Fibroblast of peridontal ligament (primary cell): ENCODE results near the gene SIRT5.

Source experiments
- DNase-seq: peaks from one replicate; pipeline ENCODE4 v3.0.0-alpha.2; 2010; ENCODE audit errors: extremely low read depth

SIRT5 gene

DNA sequence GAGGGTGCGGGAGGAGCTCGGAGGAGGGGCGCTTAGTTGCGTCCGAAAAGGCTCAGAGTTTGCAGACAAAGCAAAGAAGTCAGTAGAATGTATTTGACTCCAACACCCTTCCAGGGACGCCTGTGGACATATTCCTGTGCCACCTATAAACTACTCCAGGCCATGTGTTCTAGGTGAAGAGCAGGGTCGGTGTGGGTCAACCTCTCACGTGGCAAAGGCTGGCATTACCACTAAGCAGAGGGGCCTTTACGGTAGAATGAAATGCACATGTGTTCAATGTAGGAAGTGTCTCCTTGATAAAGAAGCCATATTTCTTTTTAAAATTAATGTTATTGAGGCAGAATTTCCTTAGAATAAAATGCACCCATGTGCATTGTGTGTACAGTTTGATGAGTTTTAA, 15.4 kb downstream of the SIRT5 start:
- no peak for DNase-seq

DNA sequence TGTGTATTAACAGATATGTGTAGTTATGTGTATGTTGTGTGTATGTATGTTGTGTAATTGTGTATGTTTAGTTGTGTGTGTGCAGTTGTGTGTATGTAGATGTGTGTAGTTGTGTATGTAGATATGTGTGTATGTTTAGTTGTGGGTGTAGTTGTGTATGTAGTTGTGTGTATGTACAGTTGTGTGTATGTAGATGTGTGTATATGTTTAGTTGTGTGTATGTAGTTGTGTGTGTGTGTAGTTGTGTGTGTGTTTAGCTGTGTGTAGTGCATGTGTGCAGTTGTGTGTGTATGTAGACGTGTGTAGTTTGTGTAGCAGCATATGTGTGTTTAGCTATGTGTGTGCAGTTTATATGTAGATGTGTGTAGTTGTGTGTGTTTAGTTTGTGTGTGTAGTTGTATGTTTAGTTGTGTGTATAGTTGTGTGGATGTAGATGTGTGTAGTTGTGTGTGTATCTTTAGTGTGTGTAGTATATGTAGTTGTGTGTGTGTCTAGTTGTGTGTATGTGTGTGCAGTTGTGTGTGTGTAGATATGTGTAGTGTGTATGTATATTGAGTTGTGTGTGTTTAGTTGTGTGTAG, 16.3 kb downstream of the SIRT5 start:
- no peak for DNase-seq

DNA sequence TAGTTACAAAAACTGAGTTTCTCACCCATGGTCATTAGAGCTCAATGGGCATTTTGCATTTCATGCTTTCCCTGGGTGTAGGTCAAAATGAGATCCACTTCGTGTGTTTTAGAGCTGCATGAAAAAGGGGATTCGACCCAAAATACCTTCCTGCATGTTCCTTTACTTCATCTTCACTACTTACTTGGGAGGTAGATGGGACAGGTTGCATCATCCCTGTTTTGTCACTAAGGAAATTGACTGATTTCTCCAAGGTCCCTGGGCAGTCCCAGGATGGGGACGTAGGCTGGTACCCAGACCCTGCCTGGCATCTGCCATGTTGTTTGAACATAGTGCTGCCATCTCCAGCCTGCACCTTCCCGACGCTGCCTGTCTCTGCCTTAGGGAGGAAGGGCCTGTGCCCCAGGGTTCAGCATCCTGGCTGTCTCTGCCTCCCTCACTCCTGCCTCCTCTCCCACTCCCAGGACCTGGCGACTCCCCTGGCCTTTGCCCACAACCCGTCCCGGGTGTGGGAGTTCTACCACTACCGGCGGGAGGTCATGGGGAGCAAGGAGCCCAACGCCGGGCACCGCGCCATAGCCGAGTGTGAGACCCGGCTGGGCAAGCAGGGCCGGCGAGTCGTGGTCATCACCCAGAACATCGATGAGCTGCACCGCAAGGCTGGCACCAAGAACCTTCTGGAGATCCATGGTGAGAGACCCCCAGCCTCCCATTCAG, 17.0 kb downstream of the SIRT5 start:
- DNase-seq = no peak

DNA sequence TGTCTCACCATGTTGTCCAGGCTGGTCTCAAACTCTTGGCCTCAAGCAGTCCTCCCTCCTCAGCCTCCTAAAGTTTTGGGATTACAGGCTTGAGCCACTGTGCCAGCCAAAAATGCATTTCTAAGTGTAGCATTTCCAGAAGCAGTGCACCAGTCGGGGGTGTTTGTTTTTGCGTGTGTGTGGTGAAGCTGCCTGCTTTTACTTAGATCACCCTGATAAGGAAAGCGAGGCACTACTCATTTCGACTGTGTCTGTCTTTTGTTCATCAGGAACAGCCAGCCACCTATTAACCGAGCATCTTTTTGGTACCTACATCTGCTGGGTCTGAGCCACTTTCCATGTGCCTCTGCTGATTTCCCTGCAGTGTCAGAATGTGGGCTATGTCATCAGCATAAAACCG, 18.7 kb downstream of the SIRT5 start:
- DNase-seq = no peak

DNA sequence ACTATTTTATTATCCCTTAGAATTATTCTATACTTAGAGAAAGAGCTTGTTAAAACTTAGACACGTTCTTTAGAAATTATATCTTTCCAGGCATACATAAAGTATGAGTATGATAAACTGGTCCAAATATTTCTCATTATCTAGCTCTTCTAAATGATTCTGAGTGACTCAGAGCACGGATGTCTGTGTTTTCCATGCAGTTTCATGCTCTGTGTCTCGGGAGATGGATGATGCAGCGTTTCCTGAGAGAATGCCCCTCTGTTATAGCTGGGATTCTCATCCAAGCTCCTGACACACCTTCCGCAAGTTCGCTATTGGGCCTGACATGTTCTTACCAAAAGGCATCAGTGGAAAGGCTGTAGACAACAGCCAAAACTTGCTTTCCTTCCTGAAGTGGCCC, 19.3 kb downstream of the SIRT5 start:
- no peak for DNase-seq

DNA sequence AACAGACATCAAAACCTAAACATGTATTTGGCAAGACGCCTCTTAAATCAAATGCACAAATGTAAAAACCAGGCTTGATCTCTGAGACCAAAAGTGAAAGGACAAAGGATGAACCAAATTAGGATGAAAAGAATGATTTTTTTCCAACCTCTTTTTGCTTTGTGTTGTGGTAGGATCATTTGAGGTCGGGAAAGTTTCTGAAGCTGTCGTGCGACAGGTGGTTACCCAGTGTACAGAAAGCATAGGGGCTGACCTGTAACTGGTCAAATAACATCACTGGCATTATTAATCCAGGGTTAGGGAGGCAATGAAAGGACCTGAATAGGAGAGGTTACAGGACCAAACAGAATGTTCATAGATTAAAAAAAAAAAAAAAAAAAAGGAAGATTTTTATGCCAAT, 22.7 kb downstream of the SIRT5 start:
- DNase-seq = no peak

DNA sequence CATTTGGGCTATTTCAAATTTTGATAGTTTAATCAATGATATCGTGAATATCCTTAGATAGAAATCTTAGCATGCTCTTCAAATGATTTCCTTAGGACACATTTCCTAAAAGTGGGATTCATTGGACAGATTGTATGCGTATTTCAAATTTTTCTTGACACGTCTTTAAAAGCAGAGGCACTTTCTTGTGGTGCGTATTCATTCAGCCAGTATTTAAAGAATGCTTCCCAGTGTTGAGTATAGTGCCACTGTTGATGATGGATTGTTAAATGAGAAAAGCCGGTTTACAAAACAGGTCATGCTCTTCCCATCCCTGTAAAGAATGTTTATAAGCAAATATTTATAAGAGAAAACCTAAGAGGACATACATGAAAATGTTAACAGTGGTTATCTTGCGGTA, 25.6 kb downstream of the SIRT5 start:
- DNase-seq = no peak

DNA sequence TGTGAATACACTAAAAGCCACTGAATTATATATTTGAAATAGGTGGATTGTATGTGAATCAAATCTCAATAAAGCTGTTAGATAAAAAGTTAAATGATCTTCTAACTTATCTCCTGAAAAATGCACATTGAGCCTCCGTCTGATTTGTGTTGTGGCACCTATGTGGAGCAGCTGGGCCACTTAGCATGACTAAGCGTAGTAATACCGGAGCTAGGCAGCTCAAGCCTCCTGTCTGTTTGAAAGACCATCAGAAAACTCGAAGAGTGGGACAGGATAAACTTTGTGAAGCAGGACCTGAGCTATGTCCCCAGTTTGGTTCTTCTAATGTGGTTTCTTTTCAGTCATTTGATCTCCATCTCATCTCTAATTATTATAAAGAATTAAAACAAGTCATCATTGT, 29.7 kb downstream of the SIRT5 start:
- DNase-seq = no peak

DNA sequence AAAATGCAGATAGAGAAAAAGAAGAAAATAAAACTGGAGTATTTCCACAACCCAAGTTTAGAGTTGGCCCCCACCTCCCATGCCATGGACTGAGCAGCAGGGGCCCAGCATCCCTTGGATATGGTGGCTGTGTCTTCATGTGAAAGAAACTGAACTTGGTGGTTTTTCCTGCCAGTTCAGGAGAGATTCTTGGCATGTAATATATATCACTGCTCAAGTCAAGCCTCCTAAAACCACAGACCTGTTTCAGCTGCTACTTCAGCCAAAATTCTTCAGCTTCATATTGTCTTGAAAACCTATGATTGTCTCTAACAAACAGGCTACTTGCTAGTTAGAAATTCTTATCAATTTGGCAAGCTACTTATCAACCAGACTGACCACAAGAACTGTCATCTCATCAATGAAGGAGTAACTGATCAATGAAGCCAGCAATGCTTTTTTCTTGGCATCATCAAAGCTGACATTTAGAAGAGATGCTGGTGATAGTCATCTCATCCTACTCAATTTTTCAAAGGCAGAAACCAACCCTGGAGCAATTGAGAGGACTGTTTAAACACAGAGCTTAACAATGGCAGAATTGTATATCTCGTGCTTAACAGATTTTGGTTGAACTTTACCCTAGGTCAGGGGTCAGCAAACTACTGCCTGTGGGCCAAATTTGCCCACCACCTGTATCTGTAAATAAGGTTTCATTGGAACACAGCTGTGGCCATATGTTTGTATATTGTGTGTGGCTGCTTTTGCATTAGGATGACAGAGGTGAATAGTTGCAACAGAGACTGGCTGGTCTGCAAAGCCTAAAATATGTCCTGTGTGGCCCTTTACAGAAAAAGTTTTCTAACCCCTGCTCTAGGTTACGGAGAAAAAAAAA, 30.4 kb downstream of the SIRT5 start:
- DNase-seq = no peak

DNA sequence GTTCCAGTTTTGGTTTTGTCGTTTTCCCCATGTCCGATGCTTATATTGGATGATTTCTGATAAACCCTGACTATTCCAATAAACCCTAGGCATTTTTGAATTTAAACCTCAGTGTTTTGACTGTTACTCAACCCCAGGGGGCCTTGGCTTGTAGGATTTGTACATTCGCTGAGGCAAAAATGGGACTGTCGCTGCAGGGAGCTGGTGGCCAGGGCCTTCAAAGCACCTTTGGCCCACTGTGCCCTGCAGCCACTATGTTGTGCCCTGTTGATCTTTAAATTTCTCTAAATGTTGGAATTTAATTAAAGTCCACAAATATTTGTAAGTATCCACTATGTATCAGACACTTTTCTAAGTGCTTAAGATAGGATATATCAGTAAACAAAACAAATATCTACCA, 31.2 kb downstream of the SIRT5 start:
- no peak for DNase-seq

DNA sequence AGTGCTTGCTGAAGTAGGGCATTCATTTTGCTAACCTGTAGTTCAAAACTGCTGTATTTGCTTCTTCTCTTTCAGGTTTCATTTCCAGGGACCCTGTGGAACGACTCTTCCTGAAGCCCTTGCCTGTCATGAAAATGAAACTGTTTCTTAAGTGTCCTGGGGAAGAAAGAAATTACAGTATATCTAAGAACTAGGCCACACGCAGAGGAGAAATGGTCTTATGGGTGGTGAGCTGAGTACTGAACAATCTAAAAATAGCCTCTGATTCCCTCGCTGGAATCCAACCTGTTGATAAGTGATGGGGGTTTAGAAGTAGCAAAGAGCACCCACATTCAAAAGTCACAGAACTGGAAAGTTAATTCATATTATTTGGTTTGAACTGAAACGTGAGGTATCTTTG, 37.3 kb downstream of the SIRT5 start:
- no peak for DNase-seq

DNA sequence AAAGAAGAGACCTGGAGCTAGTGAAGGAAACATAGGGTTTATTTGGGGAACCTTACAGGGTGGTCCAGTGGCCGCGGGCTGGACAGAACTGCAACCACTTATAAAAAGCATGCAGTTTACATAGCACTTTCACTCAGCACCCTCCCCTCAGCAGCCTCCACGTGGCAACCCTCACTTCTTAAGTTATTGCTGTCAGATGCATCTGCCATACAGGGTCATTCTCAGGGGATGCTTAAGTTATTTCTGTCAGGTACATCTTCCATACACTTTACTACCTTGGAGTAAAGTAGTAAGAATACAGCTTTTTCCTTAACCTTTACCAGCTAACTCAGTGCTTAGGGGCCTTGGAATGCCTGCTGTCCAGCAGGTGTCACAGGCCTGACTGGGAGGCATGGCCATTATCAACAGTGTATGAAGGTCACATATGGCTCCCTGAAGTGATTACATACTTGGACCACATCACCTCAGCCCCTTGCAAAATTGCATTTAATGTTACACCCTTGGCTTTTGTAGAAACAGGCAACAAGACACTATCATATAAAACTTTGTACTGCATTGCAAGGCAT, 38.7 kb downstream of the SIRT5 start:
- DNase-seq = no peak

DNA sequence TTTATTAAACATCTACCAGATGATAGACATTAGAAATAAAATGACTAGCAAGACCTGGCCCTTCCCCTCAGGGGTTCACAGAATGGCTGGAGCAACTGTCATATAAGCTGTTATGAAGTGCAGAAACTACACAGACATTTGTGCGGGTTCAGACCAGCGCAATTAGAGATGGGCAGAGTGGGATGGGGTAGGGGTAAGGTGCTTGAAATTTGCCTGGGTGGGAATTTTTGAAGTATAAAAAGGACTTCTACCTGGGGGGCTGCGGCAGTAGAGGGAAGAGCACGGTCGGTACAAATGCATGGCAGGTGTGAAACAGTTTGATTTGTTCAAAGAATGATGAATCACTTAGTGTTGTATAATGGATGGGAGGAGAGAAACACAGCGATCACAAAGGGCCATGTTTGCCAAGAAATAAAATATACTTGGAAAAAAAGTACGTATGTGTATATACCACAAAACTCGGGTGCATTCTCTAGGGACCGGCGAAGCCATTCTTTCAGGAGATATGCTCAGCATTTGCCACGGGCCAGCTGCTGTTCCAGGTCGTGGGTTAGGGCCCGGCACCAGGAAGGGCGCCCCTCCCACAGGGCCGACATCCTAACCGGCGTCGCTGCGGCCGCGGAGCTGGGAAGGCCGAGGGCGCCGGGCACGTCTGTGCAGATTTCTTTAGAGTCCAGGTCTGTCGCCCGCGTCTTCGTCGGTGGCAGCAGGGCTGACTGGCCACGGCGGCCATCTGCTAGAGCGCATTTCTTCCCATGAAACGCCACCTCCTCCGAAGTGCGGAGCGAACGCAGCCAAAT, 39.9 kb downstream of the SIRT5 start:
- peak; percentile 55 for DNase-seq

DNA sequence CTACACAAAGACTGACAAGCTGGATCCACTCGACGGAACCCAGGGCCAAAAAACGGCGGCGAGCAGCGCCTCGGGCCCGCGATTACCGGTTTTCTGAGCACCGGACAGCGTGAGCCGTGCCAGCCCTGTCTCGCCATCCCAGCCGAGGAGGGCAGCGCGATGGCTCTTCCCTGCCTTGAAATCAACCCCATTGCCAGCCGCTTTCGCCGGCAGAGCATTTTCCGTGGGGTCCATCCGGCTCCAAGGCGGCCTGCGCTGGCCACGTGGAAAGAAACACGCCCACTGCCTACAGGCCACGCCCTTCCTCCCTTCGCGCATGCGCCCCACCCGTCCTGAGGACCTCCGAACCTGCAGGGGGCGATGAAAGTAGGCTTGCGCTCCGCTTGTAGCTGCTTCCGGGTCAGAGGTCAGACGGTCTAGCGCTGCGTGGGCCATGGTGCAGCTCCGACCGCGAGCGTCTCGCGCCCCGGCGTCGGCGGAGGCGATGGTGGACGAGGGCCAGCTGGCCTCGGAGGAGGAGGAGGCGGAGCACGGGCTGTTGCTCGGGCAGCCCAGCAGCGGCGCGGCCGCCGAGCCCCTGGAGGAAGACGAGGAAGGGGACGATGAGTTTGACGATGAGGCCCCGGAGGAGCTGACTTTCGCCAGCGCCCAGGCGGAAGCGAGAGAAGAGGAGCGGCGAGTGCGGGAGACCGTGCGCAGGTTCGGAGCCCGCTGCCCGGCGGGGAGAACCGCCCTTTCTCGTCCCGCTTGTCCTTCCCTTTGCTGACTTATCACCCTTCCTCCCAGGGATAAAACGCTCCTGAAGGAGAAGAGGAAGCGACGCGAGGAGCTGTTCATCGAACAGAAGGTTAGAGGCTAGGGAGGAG, 40.8 kb downstream of the SIRT5 start, which contains the start of gene NOL7:
NOL7 (plus strand) TSS at position 410 of the 866 bp plus-strand sequence; CDS start at position 434, 24 bp downstream.
- peak; percentile 99 for DNase-seq

DNA sequence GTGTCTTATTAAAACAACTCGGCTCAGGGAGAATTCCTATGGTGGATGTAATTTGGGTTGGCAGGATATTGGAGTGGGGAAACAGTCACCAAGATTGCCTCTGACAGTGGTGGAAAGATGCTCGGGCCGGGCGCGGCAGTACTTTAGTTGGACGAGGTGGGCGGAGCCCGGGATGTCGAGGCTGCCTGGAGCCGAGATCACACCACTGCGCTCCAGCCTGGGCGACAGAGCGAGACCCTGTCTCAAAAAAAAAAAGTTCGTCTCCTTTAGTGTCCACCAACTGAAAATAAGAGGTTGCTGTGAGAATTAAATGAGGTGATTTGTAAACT, 41.4 kb downstream of the SIRT5 start:
- peak; percentile 50 for DNase-seq

DNA sequence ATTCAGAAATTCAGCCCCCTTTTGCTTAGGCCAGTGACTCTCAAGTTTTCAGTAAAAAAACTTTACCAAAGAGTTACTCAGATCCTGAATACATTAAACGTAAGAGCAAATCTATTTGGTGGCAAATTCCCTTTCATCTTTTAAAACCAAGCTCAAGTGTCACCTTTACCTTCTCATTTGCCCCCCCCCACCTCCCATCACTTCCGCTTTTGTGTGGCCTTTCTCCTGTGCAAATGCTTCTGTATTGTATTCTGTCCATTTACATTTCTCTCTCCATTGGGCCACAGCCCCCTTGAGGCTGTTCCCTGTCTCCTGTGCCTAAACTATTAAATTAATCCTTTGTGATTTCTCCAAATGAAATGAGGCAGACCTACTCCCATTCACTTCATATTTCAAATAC, 42.7 kb downstream of the SIRT5 start:
- DNase-seq = no peak

DNA sequence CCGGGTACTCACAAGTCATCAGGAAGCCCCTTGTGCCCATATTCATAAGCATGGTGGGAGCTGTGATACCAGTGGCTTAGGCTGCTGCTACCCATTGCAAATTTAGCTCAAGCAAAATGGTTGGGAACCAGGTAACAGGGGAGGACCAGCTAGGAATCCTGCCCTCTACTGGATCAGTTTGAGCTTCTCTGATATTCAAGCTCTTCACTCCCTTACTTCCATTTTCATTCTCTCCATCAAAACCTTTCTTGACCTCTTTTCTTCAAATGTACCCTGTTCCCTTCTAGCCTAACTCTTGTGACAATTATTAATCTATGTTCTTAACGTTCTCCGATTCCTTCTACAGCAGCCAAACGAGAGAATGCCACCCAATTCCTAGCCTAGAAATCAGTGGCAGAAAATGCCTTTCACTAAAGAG, 50.5 kb downstream of the SIRT5 start:
- peak; percentile 52 for DNase-seq

DNA sequence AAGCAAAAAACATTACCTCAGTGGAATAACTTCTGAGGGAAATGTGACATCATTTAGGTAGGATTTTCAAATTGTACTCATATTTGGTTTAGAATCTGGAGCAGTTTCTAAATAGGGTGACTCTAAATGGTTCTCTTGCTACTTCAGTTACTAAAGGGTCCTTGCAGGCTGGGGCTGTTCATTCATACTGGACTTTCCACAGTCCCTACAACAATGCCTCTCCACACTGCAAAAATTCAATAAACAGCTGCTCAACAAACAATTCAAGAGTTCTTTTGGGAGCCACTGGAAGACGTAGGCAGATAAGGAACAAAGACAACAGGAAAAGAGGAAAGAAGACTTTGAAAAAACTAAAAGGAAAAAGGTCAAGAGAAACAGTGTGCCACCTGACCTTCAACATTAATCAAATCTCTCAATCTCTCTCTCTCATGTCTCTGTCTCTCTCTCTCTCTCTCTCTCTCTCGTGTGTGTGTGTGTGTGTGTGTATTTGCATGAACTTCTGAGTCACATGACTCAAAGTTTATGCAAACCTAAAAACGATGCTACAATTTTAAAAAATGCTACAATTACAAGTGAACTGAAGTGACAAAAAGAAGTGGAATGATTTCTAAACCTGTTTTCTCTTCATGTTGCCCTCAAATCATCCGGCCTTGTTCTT, 55.2 kb downstream of the SIRT5 start:
- DNase-seq = no peak

DNA sequence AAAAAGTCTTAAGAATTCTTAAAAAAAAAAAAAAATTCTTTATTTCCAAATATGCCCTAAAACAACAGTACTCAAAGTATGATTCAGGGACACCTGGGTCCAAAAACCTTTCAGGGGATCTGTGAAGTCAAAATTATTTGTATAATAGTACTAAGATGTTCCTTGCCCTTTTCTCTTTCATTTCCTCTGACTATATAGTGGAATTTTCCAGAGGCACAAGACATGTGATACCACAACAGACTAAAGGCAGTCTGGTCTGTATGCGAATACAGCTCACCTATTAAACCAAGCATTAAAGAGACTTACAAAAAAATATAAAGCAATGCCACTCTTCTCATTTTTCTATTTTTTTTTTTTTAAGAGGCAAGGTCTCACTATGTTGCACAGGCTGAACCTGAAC, 56.1 kb downstream of the SIRT5 start:
- DNase-seq = no peak

DNA sequence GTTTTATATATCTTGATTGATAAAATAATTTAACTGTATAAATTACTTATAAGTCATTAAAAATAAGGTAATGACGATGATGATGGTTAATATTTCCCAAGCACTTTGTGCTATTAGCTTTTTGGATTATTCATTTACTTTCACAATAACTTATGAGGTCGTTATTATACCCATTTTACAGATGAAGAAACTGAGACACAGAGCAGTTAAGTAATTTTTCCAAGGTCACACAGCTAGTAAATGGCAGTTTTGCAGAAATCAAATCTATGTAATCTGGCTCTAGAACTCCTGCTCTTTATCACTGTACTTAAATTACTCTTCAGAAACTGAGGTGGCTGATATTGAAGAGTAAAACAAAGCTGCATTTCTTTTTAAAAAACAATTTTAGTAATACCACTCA, 58.9 kb downstream of the SIRT5 start:
- DNase-seq = no peak
